OCI-LY3 (cell line): ENCODE data around the gene CNTNAP2.

ENCODE experiments used
- H2AFZ ChIP-seq: fragments of 200-600, 300-600 bp; shearing (Covaris generic); 2 replicates; pipeline ENCODE4 v1.6.0; 2014; ENCODE audit warnings: antibody characterized with exemption, low read depth, low read length
- H3K27ac ChIP-seq: fragments of 200-600, 300-600 bp; sonication (generic); 2 replicates; pipeline ENCODE4 v1.5.1; 2014; ENCODE audit warnings: mild to moderate bottlenecking, low read length, moderate library complexity, mixed read lengths
- H3K27me3 ChIP-seq: fragments of 200-600, 300-600 bp; sonication (generic); 2 replicates; pipeline ENCODE4 v1.6.1; 2014; ENCODE audit warnings: low read depth, low read length, mixed read lengths
- H3K36me3 ChIP-seq: fragments of 200-600, 300-600 bp; sonication (generic); replicated peaks from 2 replicates; pipeline ENCODE3; 2014; ENCODE audit warnings: low read depth, low read length, mixed read lengths
- H3K4me1 ChIP-seq: fragments of 300-600, 200-600 bp; sonication (generic); 2 replicates; pipeline ENCODE4 v1.6.1; 2014; ENCODE audit warnings: low read length, mixed read lengths
- H3K4me2 ChIP-seq: fragments of 200-600, 300-600 bp; sonication (generic); 2 replicates; pipeline ENCODE4 v1.6.1; 2014; ENCODE audit warnings: low read length, mixed read lengths
- H3K4me3 ChIP-seq: fragments of 300-600, 200-600 bp; sonication (generic); 2 replicates; pipeline ENCODE4 v1.5.1; 2014; ENCODE audit warnings: antibody characterized with exemption, mild to moderate bottlenecking, low read length, moderate library complexity
- H3K79me2 ChIP-seq: fragments of 300-600, 200-600 bp; shearing (Covaris generic); 2 replicates; pipeline ENCODE4 v1.6.1; 2014; ENCODE audit warnings: mild to moderate bottlenecking, low read length, mixed read lengths
- H3K9ac ChIP-seq: fragments of 300-600, 200-600 bp; shearing (Covaris generic); 2 replicates; pipeline ENCODE4 v1.6.0; 2014; ENCODE audit warnings: mild to moderate bottlenecking, low read length, moderate library complexity
- H3K9me3 ChIP-seq: fragments of 200-600, 300-600 bp; shearing (Covaris generic); 2 replicates; pipeline ENCODE4 v1.6.1; 2014; ENCODE audit warnings: low read length, mixed read lengths; ENCODE audit not compliant: insufficient read depth
- H4K20me1 ChIP-seq: fragments of 200-600, 300-600 bp; sonication (generic); 2 replicates; pipeline ENCODE4 v1.6.1; 2016; ENCODE audit warnings: low read length, mixed read lengths; ENCODE audit not compliant: insufficient read depth
- CTCF ChIP-seq: fragments of 200-600, 300-600 bp; sonication (generic); IDR thresholded peaks from 2 replicates; pipeline ENCODE4 v1.5.1; 2014; ENCODE audit warnings: antibody characterized with exemption, low read length, low read depth
- EZH2phosphoT487 ChIP-seq: fragments of 200-600 bp; shearing (Covaris generic); IDR thresholded peaks from 2 replicates; pipeline ENCODE4 v1.6.1; 2018; ENCODE audit warnings: antibody characterized with exemption, mixed run types, low read depth

The CNTNAP2 gene

GRCh38 chr7:146138926-146139325, 22.3 kb downstream of the CNTNAP2 start:
- Histone ChIP-seq H3K4me1 (no peaks in the 10 kb centered on the region), H3K4me2 (no peak overlapping the region), H3K4me3 (no peak overlapping the region), H3K36me3 (no peaks in the 10 kb centered on the region), H3K9me3 (no peaks in the 10 kb centered on the region), H3K27me3 (no peaks in the 10 kb centered on the region), H3K27ac (no peak overlapping the region), H2AFZ (no peak overlapping the region), H3K9ac (no peak overlapping the region), H3K79me2 (no peaks in the 10 kb centered on the region), H4K20me1 (no peaks in the 10 kb centered on the region)
- TF ChIP-seq CTCF (no peak), EZH2phosphoT487 (no peak)

GRCh38 chr7:146146831-146147486, 30.4 kb downstream of the CNTNAP2 start:
- Histone ChIP-seq H3K9me3 (no peaks in the 10 kb centered on the region), H3K4me3 (no peak overlapping the region), H4K20me1 (no peaks in the 10 kb centered on the region), H2AFZ (no peak overlapping the region), H3K27me3 (no peaks in the 10 kb centered on the region), H3K36me3 (no peaks in the 10 kb centered on the region), H3K4me1 (peaks cover 7% of the 10 kb centered on the region; the same call in 1 of the 2 replicates), H3K27ac (no peak overlapping the region), H3K9ac (no peak overlapping the region), H3K79me2 (no peaks in the 10 kb centered on the region), H3K4me2 (no peak overlapping the region)
- TF ChIP-seq CTCF, result no peak
- TF ChIP-seq EZH2phosphoT487, result no peak

- Histone ChIP-seq H3K36me3 (no peaks in the 10 kb centered on the region), H3K4me2 (no peak overlapping the region), H3K4me1 (peaks cover 7% of the 10 kb centered on the region; the same call in 1 of the 2 replicates), H4K20me1 (no peaks in the 10 kb centered on the region), H3K79me2 (no peaks in the 10 kb centered on the region), H3K27me3 (no peaks in the 10 kb centered on the region), H3K27ac (no peak overlapping the region), H2AFZ (no peak overlapping the region), H3K9me3 (no peaks in the 10 kb centered on the region), H3K4me3 (no peak overlapping the region), H3K9ac (no peak overlapping the region)
- TF ChIP-seq CTCF, result no peak
- TF ChIP-seq EZH2phosphoT487, result no peak
Measured at GRCh38 chr7:146150153-146150552, 33.6 kb downstream of the CNTNAP2 start.

GRCh38 chr7:146172112-146172511, 55.5 kb downstream of the CNTNAP2 start:
- Histone ChIP-seq H4K20me1 (no peaks in the 10 kb centered on the region), H3K4me3 (no peak overlapping the region), H3K27me3 (no peaks in the 10 kb centered on the region), H3K27ac (no peak overlapping the region), H2AFZ (no peak overlapping the region), H3K9ac (no peak overlapping the region), H3K9me3 (no peaks in the 10 kb centered on the region), H3K4me1 (no peaks in the 10 kb centered on the region), H3K79me2 (no peaks in the 10 kb centered on the region), H3K36me3 (no peaks in the 10 kb centered on the region), H3K4me2 (no peak overlapping the region)
- TF ChIP-seq EZH2phosphoT487, result no peak
- no peak; the same call in 1 of the 2 replicates for TF ChIP-seq CTCF
